Measurements from ENCODE around the gene TTC28. TPM values are rescaled to one million over a fixed set of nuclear protein-coding genes. Genes with fewer than 3 reads are reported as not detected.

Gene TTC28
- total RNA-seq, 6 experiments from 2014 or later = 10.8 to 18.9 (median 13.6) TPM

DNA sequence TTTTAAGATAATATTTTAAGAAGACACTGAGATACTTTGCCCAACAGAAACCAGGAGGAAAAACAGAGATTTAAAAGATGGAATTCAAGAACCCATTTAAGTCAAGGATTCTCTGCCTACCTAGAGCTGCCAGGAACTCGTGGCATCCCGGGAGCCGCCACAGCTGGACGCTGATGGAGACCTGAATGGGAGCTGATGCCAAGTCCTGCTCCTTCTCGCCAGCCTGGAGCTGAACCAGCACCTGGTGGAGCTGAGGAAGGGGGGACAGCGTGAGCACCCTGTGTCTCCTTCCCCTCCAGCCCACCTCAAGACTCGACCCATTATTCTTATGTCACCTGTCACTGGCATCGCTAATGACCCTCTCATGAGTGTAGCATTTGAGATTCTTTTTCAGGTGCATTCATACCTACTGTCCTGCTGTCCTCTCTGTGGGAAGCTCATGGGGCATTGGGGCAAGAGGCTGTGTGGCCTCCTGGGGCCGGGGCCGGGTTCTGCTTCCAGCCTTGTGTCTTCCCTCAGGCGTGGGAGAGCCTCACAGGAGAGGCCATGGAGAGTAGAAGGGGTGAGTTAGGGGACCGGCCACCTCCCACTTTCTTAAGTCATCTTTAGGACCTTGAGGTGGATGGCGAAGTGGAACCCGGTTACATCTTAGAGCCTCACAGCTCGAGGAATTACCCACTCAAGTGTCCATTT lies 689.7 kb downstream of the TTC28 start:
- Mint-ChIP-seq H3K27ac (no peak overlapping the region), H3K9me3 (no peaks in the 10 kb centered on the region), H3K27me3 (ENCODE audit: insufficient read depth) (peaks cover 6% of the 10 kb centered on the region; the same call in 1 of the 2 replicates), H3K36me3 (ENCODE audit: low read depth) (peaks cover 1% of the 10 kb centered on the region; the same call in 1 of the 2 replicates), H3K4me3 (no peak overlapping the region), H3K4me1 (ENCODE audit: low read depth) (peaks cover 11% of the 10 kb centered on the region; the same call in 1 of the 2 replicates)
- no peak for DNase-seq
- TF ChIP-seq, protein P1, sequence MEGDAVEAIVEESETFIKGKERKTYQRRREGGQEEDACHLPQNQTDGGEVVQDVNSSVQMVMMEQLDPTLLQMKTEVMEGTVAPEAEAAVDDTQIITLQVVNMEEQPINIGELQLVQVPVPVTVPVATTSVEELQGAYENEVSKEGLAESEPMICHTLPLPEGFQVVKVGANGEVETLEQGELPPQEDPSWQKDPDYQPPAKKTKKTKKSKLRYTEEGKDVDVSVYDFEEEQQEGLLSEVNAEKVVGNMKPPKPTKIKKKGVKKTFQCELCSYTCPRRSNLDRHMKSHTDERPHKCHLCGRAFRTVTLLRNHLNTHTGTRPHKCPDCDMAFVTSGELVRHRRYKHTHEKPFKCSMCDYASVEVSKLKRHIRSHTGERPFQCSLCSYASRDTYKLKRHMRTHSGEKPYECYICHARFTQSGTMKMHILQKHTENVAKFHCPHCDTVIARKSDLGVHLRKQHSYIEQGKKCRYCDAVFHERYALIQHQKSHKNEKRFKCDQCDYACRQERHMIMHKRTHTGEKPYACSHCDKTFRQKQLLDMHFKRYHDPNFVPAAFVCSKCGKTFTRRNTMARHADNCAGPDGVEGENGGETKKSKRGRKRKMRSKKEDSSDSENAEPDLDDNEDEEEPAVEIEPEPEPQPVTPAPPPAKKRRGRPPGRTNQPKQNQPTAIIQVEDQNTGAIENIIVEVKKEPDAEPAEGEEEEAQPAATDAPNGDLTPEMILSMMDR (IDR thresholded peaks at IDR 0.05) = no peak

DNA sequence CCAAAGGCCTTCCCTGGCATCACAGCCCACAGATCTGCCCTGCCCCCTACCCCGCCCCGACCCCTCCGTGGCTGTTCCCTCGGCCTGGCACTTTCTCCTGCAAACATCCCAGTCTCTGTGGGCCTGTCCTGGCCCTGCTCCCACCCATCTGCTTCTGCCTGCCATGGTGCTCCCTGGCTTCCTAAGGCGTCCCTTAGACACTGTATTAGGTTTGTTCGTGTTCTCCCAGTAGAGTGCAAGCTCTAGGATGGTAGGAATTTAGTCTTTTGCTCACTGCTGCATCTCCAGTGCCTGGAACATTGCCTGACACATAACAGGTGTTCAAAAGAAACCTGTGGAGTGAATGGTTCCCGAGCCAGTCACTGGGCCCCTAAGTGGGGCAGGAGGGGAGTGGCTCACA lies 690.9 kb downstream of the TTC28 start:
- no peak overlapping the region for H3K27ac Mint-ChIP-seq
- peaks cover 7% of the 10 kb centered on the region for H3K36me3 Mint-ChIP-seq (ENCODE audit: low read depth)
- TF ChIP-seq, protein P1 (IDR thresholded peaks at IDR 0.05) = no peak
- DNase-seq = no peak
- peaks cover 5% of the 10 kb centered on the region for H3K27me3 Mint-ChIP-seq (ENCODE audit: insufficient read depth)
- no peaks in the 10 kb centered on the region for H3K9me3 Mint-ChIP-seq
- H3K4me3 Mint-ChIP-seq = no peak overlapping the region
- peaks cover 11% of the 10 kb centered on the region; the same call in 1 of the 2 replicates for H3K4me1 Mint-ChIP-seq (ENCODE audit: low read depth)

DNA sequence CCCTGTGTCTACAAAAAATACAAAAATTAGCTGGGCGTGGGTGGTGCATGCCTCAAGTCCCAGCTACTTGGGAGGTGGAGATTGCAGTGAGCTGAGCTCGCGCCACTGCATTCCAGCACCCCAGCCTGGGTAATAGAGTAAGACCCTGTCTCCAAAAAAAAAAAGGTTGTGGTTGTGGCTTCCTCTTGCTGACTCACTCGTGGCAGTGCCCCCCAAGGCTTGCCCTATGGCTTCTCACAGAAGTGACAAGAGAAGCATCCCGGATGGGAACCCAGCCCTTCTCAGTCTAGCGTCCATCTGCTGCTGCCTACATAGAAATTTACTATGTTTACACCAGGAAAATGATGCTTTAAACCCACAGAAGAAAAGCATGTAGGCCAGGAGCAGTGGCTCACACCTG lies 692.1 kb downstream of the TTC28 start:
- Mint-ChIP-seq H3K4me1 (ENCODE audit: low read depth) (peaks cover 11% of the 10 kb centered on the region; the same call in 1 of the 2 replicates), H3K9me3 (no peaks in the 10 kb centered on the region), H3K27ac (peak overlapping the region; percentile 48; the same call in 1 of the 2 replicates), H3K4me3 (no peak overlapping the region), H3K36me3 (ENCODE audit: low read depth) (peaks cover 7% of the 10 kb centered on the region), H3K27me3 (ENCODE audit: insufficient read depth) (peaks cover 4% of the 10 kb centered on the region)
- TF ChIP-seq, protein P1 (IDR thresholded peaks at IDR 0.05) = no peak
- DNase-seq = peak; percentile 18

DNA sequence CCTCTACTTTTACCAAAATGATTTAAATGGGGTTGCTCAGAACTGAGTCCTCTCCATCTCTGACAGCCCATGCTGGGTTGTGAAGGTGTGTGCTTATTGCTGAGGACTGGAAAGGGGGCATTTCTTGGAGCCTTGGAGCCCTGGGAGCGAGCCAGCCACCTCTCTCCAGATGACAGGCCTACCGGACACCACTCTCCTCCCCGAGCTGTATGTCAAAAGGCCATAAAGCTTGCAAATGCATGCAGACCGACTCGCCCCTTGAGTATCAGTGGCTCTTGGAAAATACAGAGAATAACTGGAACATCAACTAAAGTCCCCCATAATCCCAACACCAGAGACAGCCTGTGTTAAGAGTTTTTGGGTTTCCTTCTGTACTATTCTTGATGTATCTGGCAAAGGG lies 692.7 kb downstream of the TTC28 start:
- Mint-ChIP-seq H3K4me3 (no peak overlapping the region), H3K27ac (no peak overlapping the region), H3K36me3 (ENCODE audit: low read depth) (peaks cover 7% of the 10 kb centered on the region), H3K9me3 (no peaks in the 10 kb centered on the region), H3K4me1 (ENCODE audit: low read depth) (peaks cover 11% of the 10 kb centered on the region; the same call in 1 of the 2 replicates), H3K27me3 (ENCODE audit: insufficient read depth) (peaks cover 4% of the 10 kb centered on the region)
- DNase-seq = no peak
- TF ChIP-seq, protein P1 (IDR thresholded peaks at IDR 0.05) = no peak

DNA sequence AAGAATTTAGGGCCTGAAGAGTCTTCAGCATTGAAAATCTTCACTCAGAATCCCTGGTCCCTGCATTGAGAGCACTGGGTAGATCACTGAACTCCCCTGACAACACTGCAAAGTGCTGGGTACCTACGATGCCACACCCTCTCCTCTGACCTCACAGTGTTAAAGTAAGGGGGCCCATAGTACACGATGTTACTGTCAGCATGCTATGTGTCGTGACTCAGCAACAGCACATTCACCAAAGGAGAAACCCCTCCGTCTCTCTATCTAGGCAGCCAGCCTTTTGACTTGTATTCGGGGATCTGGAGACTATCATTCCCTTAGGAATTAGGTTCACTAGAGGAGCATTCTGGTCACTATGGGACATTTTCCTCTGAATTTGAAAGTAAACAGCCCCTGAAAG lies 693.2 kb downstream of the TTC28 start:
- Mint-ChIP-seq H3K27me3 (ENCODE audit: insufficient read depth) (peaks cover 4% of the 10 kb centered on the region), H3K36me3 (ENCODE audit: low read depth) (peaks cover 7% of the 10 kb centered on the region), H3K9me3 (no peaks in the 10 kb centered on the region), H3K27ac (no peak overlapping the region), H3K4me3 (no peak overlapping the region), H3K4me1 (ENCODE audit: low read depth) (peaks cover 11% of the 10 kb centered on the region; the same call in 1 of the 2 replicates)
- DNase-seq = no peak
- TF ChIP-seq, protein P1 (IDR thresholded peaks at IDR 0.05) = no peak
